Activated CD4-positive, alpha-beta T cell treated with anti-CD3 and anti-CD28 coated beads for 1 hour (primary cell): Measurements from ENCODE around the gene SPAG7.

Source experiments
- DNase-seq: peaks from one replicate; pipeline ENCODE4 v3.0.0-alpha.2; 2020

SPAG7 gene

GRCh38 chr17:4949321-4950074 lies 18.1 kb downstream of the SPAG7 start:
- peak; percentile 63 for DNase-seq

GRCh38 chr17:4948931-4949320 lies 18.7 kb downstream of the SPAG7 start:
- DNase-seq = peak; percentile 51

GRCh38 chr17:4948166-4948930 lies 19.3 kb downstream of the SPAG7 start, which contains the start of gene PFN1:
Gene PFN1, minus strand, starts transcription at chr17:4948530. Its CDS starts 136 bp downstream, at chr17:4948394.
- peak; percentile 82 for DNase-seq

GRCh38 chr17:4947411-4948165 lies 20.0 kb downstream of the SPAG7 start:
- DNase-seq = peak; percentile 54

GRCh38 chr17:4947010-4947410 lies 20.6 kb downstream of the SPAG7 start:
- no peak for DNase-seq

- no peak for DNase-seq
These were observed 21.2 kb downstream of the SPAG7 start for GRCh38 chr17:4946312-4946976.

- no peak for DNase-seq
These were observed 21.7 kb downstream of the SPAG7 start for GRCh38 chr17:4945944-4946280.

- DNase-seq = peak; percentile 71
These were observed 22.3 kb downstream of the SPAG7 start for GRCh38 chr17:4945176-4945943.

- DNase-seq = no peak
These were observed 23.0 kb downstream of the SPAG7 start for GRCh38 chr17:4944554-4945175.

- no peak for DNase-seq
These were observed 23.5 kb downstream of the SPAG7 start for GRCh38 chr17:4944163-4944553.

GRCh38 chr17:4942760-4943508 lies 24.7 kb downstream of the SPAG7 start:
- DNase-seq = no peak

- DNase-seq = no peak
These were observed 26.4 kb downstream of the SPAG7 start for GRCh38 chr17:4941319-4941610.

GRCh38 chr17:4940555-4941318 lies 26.9 kb downstream of the SPAG7 start:
- DNase-seq = no peak

GRCh38 chr17:4939796-4940554 lies 27.6 kb downstream of the SPAG7 start, which contains the start of the genes RNF167 and SLC25A11:
Gene RNF167, plus strand, starts transcription at chr17:4940268. Its CDS starts 642 bp downstream, at chr17:4940910.
Gene SLC25A11, minus strand, starts transcription at chr17:4940046. Its CDS starts 136 bp downstream, at chr17:4939910.
- DNase-seq = peak; percentile 94

GRCh38 chr17:4939546-4939795 lies 28.1 kb downstream of the SPAG7 start:
- DNase-seq = no peak

GRCh38 chr17:4938688-4939545 lies 28.7 kb downstream of the SPAG7 start:
- DNase-seq = no peak

GRCh38 chr17:4938069-4938491 lies 29.5 kb downstream of the SPAG7 start:
- DNase-seq = no peak

GRCh38 chr17:4937553-4937952 lies 30.1 kb downstream of the SPAG7 start:
- no peak for DNase-seq

- no peak for DNase-seq
These were observed 31.2 kb downstream of the SPAG7 start for GRCh38 chr17:4936436-4936835.
